A549 (cell line): Measurements from ENCODE around the gene SLC27A1.

Source experiments
- CEBPB ChIP-seq, 2 experiments: fragments of >200 bp in 1 of 2; sonication (Bioruptor Twin) in 1 of 2; formaldehyde crosslinking in 1 of 2; IDR thresholded peaks; 2 replicates each; pipeline ENCODE4 v1.6.1; 2012 to 2016
- POLR2A ChIP-seq: IDR thresholded peaks from 2 replicates; pipeline ENCODE4 v1.6.1; 2012; ENCODE audit warnings: mild to moderate bottlenecking, low read length
- RCOR1 ChIP-seq: fragments of 150-350 bp; IDR thresholded peaks from 2 replicates; pipeline ENCODE4 v1.6.1; 2014; ENCODE audit warnings: antibody characterized with exemption, low read length, low read depth

DNA sequence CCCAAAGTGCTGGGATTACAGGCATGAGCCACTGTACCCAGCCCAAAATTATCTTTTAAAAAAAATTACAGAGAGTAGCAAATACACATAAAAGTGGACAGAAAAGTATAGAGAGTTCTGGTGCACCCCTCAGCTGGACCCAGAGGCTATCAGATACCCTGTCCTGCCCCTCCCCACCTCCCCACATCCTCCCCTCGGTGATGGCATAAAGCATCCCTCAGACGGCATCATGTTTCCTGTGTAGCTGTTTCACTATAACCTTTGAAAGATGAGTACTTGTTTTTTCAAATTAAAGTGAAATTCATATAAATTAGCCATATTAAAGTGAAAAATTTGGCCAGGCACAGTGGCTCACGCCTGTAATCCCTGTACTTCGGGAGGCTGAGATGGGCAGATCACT, 20.1 kb downstream of the SLC27A1 start:
- TF ChIP-seq POLR2A (no peak), CEBPB (IDR thresholded peaks at IDR 0.05) (no peak), RCOR1 (no peak)
